Hematopoietic multipotent progenitor cell treated with erythropoietin and hydrocortisone succinate and interleukin-3 and kit ligand, for 4 days (in vitro differentiated cells): Measurements from ENCODE around the gene MRPL54.

Source experiments
- DNase-seq: peaks from one replicate; pipeline ENCODE4 v3.0.0-alpha.2; 2015

Gene MRPL54

DNA sequence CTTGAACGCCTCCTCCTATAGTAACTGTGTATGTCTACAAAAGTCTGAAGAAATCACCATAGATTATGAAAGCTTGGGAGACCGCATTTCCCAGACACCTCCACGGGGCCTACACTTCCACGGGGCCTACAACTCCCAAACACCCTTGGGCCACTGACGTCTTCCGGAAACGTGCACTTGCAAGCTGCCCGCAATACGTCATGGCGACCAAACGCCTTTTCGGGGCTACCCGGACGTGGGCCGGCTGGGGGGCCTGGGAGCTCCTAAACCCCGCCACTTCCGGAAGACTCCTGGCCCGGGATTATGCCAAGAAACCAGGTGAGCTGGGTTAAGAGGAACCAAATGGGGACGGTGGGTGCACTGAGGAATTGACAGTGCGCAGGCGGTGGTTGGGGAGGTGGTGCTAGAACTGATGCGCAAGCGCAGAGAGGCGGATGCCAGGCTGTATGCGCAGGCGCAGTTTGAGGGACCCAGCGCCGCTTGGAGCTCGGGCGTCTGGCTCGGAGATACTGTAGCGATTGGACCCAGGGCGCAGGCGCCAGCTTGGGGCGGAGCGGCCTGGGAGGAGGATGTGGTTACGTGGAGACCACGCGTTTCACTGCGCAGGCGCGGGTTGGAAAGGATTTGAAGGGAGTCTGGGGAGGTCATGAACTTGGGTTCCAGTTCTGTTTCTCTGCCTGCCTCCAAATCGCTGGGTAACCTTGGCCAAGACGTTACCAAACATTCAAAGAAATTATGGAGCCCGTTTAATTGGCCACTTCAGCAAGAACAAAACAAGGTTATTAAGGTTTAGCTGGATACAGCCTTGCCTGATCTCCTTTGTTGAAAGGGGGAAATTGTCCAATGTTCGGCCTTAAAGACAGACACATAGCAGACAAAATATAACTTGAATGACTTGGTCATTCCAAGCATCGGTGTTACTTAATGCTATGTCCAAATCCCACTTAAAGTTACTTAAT, at the start of gene MRPL54:
MRPL54 (plus strand) TSS at position 182 of the 959 bp plus-strand sequence; CDS start at position 201, 19 bp downstream.
- peak; percentile 99 for DNase-seq

DNA sequence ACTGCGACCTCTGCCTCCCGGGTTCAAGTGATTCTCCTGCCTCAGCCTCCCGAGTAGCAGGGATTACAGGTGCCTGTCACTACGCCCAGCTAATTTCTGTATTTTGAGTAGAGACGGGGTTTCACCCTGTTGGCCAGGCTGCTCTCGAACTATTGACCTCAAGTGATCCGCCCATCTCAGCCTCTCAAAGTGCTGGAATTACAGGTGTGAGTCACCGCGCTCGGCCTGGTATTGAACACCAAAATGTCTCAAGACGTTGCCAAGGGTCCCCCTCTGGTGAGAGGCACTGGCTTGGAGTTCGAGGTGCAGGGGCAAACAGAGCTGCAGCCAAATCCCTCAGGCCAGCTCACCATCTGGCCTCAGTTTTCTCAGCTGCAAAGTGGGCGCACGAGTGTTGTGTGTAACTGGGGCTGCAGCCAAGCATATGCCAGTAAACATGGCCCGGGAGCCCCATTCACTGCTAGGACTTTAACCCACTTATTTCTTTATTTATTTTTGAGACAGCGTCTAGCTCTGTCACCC, 46.3 kb upstream of the MRPL54 start:
- DNase-seq = no peak

DNA sequence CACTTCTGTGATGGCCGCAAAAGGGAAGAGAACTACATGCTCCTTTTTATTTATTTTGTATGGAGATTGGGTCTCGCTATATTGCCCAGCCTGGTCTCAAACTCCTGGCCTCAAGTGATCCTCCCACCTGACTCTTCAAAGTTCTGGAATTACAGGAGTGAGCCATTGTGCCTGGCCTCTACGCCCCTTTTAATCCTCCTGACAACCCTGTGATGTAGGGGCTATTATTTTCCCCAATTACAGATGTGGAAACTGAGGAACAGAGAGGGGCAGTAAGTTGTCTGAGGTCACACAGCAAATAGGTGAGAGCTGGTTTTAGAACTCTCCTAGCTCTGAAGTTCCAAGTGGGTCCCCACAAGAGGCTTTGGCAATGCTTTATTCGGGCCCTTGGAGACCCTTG, 42.6 kb upstream of the MRPL54 start:
- no peak for DNase-seq

DNA sequence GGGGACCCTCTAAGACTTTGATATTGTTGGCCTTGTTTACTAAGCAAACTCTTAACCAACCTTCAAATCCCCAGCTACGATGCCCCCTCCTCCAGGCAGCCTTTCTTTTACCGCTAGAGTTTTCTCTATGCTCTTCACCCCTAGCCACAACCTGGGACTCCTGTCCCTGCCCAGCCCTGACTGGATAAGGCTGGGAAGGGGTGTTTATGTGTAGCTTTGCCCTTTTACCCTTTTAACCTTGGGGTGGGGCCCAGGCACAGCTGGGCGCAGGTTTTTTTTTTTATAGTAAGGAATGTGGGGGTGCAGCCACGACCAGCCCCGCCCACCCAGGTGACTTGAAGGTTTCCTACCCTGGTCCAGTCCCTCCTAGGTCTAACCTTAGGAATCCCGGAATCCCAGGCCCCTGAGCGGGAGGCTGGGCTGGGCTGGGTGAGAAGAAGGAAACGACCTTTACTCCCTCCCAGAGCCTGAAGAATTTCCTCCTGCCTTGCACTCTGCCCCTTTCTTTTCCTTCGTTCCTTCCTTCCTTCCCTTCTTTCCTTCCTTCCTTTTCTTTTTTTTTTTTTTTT, 42.0 kb upstream of the MRPL54 start:
- DNase-seq = no peak

DNA sequence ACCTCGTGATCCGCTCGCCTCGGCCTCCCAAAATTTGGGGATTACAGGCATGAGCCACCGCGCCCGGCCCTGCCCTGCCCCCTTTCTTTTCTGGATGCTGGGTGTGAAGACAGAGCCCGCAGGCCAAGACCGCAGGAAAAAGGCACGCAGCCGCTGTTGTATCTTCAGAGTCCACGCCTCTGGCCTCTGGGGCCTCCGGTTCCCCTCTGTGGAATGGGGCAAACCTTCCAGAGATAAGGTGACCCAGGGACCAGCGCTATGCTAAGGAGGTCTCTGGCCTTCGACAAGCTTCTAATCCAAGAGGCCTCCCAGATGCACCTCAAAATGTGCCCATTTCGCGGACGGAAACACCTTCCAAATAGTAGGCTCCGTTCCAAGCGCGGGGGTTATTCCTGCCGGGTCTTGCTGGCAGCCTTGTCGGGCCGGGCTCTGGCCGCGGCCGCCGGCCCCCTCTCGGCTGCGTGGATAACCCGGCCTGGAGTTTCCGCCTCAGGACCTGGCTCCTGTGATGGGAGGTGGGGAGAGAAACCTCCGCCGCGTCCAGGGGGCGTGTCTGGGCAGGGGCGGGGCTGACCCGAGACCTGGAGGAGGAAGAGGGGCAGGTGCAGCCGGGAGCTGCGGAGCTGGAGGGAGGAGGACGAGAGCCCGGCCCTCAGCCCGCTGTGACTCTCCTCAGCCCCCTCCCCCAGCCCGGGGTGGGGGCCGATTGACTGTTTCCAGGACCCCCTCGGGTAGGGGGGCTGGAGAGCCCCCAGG, 41.2 kb upstream of the MRPL54 start:
- peak; percentile 92 for DNase-seq

DNA sequence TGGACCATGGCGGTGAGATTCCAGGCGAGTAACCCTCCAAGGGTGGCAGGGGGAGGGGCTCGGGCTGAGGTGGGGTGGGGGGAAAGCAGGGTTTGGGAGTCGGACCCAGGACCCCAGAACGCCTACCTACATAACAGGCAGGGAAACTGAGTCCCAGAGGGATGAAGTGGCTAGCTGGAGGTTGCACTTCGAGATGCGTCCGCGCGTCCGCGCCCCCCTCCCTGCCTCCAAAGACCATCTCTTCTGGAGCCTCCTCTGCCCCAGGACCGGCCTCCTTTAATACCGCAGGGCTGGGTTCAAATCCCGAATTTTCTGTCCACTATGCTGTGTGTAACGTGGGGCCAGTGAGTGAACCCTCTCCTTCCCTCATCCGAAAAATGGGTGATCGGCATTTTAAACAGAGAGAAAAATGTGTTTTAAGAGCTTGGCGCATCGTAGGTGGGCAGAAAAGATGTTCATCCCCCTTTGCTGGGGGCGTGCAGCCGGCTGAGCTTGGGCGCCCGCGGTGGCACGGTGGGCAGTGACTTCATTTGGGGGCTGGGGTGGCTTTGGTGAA, 40.5 kb upstream of the MRPL54 start:
- no peak for DNase-seq

DNA sequence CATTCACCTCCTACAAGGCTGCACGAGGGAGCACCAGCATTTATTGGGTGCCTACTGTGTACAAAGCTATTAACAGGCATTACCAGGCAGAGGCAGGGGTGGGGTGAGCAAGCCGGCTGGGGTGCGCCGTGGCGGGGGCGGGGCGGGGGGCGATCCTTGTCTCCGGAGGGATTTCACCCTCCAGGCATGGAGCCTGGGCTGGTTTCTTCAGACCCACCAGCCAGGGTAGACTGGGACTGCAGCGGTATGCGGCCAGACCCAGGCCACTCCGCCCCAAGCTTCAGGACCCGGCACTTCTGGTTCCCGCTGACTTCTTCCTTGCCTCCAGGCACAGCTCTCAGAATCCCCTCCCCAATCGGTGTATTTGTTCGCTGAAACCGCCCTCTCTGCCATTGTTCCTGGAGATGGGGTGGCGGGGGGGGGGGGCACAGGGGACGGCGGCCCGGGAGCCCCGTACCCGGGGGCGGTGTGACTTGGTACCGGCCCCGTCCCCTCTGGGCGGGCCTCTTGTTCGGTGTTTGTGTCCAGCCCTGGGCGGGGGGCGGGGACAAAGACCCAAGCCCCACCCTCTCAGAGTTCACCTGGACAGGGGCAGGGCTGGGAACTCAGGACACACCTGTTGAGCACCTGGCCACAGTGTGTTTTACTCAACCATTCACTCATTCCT, 39.9 kb upstream of the MRPL54 start:
- DNase-seq = no peak

DNA sequence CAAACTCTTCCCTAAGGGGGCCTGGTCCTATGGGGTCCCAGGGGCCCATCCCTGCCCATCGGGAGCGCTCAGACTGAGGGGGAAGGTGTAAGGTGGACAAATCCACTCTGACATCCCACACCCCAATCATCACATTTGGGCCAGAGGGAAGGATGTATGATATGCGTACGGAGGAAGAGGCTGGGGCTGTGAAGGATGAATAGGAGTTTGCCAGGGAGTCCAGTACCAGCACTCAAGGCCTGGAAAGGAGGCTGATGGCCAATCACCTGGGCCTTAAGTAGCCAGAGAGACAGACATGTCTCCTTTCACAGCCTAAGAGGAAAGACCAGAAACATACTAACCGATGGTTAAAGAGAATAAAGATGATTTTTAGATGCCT, 39.4 kb upstream of the MRPL54 start:
- DNase-seq = no peak

DNA sequence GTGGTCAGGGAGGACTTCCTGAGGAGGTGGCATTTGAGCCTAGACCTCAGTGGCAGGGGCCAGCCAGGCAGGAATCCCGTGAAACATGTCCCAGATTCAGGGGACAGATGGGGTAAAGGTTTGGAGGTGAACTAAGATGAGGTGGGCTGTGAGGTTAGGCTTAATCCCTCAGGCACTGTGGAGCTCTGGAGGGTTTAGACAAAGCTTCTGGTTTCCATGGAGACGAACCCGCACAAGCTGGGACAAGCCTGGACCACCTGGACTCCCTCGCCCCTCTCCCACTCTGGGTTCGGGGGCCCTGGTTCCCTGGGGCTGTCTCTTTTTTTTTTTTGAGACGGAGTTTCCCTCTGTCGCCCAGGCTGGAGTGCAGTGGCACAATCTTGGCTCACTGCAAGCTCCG, 38.6 kb upstream of the MRPL54 start:
- no peak for DNase-seq

DNA sequence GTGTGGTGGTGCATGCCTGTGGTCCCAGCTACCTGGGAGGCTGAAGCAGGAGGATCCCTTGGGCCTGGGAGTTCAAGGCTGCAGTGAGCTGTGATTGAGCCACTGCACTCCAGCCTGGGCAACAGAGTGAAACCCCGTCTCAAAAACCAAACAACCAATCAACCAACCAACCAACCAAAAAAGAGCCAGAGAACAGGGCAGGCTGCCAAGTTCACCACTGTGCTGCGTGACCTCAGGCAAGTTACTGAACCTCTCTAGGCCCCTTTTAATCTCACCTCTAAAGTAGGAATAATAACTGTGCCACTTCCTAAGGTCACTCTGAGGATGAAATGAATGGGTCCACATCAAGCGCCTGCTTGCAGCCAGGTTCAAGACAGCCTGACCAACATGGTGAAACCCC, 37.4 kb upstream of the MRPL54 start:
- no peak for DNase-seq

DNA sequence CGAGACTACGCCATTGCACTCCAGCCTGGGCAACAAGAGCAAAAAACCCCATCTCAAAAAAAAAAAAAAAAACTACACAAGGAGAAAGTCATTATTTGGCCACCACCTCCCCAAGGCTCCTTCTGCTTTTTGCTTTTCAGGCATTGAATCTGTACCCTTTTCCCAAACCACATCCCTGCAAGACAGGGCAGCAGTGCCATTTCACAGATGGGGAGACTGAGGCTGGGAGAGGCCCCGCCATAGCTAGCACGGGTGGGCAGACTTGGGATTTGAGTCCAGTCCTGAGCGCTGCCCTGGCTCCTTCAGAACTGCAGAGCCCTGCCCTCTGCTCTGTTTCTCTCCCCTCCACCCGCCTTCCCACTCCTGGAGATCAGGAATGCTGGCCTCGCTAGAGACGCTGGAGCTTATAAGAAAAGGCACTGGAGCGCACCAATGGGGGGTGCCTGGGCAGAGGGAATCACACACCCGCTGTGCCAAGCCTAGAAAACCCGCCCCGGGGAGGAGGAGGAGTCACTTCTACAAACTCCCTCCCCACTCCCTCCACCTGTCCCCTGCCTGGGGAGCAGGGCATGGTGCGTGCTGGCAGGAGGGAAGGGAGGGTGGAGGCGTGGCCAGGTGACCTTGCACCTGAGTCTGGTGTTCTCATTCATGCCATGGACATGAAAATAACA, 36.7 kb upstream of the MRPL54 start:
- DNase-seq = no peak

DNA sequence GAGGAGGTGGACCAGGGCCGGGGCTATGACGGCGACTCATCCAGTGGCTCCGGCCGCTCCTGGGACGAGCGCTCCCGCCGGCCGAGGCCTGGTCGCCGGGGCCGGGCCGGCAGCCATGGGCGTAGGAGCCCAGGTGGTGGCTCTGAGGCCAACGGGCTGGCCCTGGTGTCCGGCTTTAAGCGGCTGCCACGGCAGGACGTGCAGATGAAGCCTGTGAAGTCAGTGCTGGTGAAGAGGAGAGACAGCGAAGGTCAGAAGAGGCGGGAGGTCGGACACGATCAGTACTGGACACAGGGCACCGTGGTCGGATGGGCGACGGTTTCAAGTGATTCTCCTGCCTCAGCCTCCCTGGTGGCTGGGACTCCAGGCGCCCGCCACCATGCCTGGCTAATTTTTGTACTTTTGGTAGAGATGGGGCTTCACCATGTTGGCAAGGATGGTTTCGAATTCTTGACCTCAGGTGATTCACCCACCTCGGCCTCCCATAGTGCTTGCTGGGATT, 32.0 kb upstream of the MRPL54 start:
- no peak for DNase-seq

DNA sequence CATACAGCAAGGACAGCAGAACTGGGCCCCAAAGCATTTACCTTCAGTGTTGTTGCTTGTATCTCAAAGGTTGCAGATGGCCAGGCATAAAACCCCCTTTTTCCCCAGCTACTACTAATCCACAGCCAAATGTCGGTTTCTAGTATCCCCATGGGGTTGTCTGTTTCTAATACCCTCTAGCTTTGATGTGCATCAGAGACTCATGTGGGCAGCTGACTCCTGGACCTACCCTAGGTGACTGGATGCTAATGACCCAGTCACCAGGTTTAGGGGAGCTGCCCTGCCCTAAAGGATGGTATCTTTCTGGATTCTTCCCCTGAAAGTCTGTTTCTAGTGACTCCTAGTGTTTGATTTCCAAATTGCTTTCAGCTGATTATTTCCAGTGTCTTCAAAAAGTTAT, 30.4 kb upstream of the MRPL54 start:
- no peak for DNase-seq

DNA sequence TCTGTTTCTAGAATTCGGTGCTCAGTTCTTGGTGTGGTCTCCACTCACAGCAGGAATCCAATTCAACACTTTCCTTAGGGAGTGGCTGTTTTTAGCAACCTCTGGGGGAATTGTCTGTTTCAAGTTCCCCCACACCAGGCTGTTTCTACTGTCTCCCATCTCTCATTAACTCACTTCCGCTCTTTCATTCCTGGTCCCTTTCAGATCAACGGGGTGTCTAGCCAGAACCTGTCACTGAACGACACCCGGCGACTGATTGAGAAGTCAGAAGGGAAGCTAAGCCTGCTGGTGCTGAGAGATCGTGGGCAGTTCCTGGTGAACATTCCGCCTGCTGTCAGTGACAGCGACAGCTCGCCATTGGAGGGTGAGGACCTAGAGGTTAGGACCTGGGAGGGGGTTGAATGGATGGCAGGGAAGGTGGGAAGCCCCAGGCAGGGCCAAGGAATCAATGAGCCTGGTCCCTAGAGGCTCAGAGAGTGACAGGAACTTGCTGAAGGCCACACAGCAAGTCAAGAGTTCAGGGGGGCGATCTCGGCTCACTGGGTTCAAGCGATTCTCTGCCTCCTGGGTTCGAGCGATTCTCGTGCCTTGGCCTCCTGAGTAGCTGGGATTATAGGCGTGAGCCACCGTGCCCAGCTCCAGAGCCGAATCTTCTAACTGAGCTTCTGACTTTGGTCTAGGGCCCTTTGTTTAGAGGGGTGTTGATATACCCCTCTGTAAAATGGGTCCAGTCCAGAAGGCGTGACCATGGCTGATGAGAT, 28.8 kb upstream of the MRPL54 start:
- no peak for DNase-seq

DNA sequence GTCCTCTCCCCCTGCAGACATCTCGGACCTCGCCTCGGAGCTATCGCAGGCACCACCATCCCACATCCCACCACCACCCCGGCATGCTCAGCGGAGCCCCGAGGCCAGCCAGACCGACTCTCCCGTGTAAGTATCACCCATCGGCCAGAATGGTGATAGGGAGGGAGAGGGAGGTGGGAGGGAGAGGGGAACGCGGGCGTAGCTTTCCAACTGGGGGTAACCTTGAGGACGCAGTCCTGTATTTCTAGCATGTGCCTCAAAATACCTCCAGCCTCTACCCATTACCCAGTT, 28.2 kb upstream of the MRPL54 start:
- DNase-seq = no peak

DNA sequence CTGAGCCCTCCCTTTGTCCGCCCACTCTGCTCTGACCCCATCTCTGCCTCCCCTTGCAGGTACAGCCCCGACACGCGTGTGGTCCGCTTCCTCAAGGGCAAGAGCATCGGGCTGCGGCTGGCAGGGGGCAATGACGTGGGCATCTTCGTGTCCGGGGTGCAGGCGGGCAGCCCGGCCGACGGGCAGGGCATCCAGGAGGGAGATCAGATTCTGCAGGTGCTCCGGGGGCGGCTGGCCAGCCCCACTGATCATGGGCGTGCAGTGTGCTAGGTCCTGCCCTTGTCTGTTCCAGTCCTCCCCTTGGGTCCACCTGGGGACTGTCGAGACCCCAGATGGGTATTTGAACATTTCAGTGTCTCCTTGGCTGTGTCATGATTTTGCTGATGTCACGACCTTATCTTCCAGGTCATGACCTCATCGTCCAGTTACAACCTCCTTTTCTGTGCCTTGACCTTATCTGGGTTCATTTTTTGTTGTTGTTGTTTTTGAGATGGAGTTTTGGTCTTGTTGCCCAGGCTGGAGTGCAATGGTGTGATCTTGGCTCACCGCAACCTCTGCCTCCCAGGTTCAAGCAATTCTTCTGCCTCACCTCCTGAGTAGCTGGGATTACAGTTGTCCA, 26.3 kb upstream of the MRPL54 start:
- DNase-seq = no peak

DNA sequence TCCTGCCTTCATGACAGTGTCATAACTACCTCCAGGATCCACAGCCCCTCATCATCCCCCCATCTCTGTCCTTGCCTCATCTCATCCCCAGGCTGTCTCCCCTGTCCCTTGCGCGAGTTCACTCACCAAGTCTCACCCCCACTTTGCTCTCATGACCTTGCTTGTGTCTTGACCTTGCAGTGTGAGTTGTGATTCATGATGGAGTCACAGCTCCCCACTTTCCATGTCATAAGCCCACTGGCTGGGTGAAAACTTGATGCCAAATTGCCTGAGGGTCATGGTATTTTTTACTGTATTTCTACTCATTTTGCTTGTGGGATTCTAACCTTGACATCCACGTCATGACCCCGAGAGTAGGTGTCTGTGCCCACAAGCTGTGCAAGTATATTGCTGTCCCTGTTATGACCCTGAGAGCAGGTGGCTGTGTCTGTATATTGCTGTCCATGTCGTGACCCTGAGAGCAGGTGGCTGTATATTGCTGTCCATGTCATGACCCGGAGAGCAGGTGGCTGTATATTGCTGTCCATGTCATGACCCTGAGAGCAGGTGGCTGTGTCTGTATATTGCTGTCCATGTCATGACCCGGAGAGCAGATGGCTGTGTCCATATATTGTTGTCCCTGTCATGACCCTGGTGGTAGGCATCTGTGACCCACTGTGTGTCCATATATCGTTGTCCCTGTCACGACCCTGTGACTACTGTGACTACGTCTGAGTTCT, 24.8 kb upstream of the MRPL54 start:
- DNase-seq = no peak

DNA sequence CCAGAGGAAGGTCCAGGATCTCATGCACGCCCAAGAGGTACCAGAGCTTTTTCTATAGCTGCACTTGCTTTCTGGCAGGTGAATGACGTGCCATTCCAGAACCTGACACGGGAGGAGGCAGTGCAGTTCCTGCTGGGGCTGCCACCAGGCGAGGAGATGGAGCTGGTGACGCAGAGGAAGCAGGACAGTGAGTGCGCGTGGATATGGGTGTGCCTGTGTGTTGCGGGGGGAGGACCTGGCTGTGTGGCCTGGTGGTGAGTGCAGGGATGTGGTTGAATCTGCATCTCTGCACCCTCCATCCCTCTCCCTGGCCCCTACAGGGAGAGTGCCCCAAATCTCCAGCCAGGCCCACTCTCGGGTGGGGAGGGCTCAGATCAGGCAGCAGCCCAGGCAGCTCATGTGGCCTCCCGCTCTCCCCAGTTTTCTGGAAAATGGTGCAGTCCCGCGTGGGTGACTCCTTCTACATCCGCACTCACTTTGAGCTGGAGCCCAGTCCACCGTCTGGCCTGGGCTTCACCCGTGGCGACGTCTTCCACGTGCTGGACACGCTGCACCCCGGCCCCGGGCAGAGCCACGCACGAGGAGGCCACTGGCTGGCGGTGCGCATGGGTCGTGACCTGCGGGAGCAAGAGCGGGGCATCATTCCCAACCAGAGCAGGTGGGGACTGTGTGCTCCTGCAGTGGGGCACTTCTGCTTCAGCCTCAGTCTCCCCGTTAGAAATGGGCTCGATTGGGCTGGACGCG, 23.8 kb upstream of the MRPL54 start:
- DNase-seq = no peak

DNA sequence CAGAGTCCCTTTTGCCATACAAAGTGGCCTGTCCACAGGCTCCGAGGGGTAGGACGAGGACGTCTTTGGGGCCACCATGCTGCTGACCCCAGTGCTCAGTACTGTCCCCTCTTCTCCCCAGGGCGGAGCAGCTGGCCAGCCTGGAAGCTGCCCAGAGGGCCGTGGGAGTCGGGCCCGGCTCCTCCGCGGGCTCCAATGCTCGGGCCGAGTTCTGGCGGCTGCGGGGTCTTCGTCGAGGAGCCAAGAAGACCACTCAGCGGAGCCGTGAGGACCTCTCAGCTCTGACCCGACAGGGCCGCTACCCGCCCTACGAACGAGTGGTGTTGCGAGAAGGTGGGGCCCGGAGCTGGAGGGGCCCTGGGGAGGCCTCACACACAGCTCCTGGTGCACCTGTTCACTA, 22.1 kb upstream of the MRPL54 start:
- no peak for DNase-seq
